HCT116 (cell line): ENCODE measurements around the gene KRT5.

ENCODE experiments used
- CTCF ChIP-seq, 3 experiments: fragments of 200-600 bp in 1 of 3; sonication (generic) in 1 of 3; IDR thresholded peaks in 2 of 3; conservative IDR thresholded peaks in 1 of 3; 2 replicates each; pipeline ENCODE4 v1.5.1; 2012 to 2017; ENCODE audit warnings: low read depth in 2 of 3, low read length in 2 of 3, antibody characterized with exemption in 1 of 3, borderline replicate concordance in 1 of 3, control low read depth in 1 of 3, mild to moderate bottlenecking in 1 of 3, mixed read lengths in 1 of 3, mixed run types in 1 of 3, moderate library complexity in 1 of 3; ENCODE audit not compliant: insufficient read depth in 1 of 3
- EZH2 ChIP-seq: fragments of 200-600 bp; sonication (generic); IDR thresholded peaks from 2 replicates; pipeline ENCODE4 v1.6.1; 2017; ENCODE audit warnings: antibody characterized with exemption, mixed run types
- POLR2A ChIP-seq: IDR thresholded peaks from 2 replicates; pipeline ENCODE4 v1.7.0; 2011; ENCODE audit warnings: borderline replicate concordance; ENCODE audit not compliant: insufficient read depth, insufficient read length; ENCODE audit errors: extremely low read depth
- POLR2AphosphoS5 ChIP-seq: IDR thresholded peaks from 2 replicates; pipeline ENCODE4 v1.6.1; 2011; ENCODE audit warnings: mild to moderate bottlenecking, low read depth, low read length, moderate library complexity
- RAD21 ChIP-seq: IDR thresholded peaks from 2 replicates; pipeline ENCODE4 v1.6.1; 2012; ENCODE audit warnings: low read depth, mild to moderate bottlenecking
- REST ChIP-seq: IDR thresholded peaks from 2 replicates; pipeline ENCODE4 v1.6.1; 2012; ENCODE audit warnings: low read depth
- TCF7L2 ChIP-seq: IDR thresholded peaks from 2 replicates; pipeline ENCODE4 v1.7.0; 2011; ENCODE audit warnings: borderline replicate concordance, inconsistent platforms; ENCODE audit not compliant: insufficient read depth, insufficient read length; ENCODE audit errors: extremely low read depth
- ZBTB33 ChIP-seq: IDR thresholded peaks from 2 replicates; pipeline ENCODE4 v1.6.1; 2011; ENCODE audit warnings: mild to moderate bottlenecking, low read length, moderate library complexity; ENCODE audit not compliant: insufficient replicate concordance; ENCODE audit errors: extremely low read depth

GRCh38 chr12:52517888-52518287 lies 2.3 kb downstream of the KRT5 start:
- TF ChIP-seq POLR2AphosphoS5 (no peak), RAD21 (no peak), CTCF (IDR thresholded peaks at IDR 0.05 in 2 of 3, conservative IDR thresholded peaks at IDR 0.05 in 1 of 3; ENCODE audit: borderline replicate concordance in 1 of 3, insufficient read depth in 1 of 3, low read depth in 2 of 3, low read length in 2 of 3) (no peak), POLR2A (no peak), REST (no peak), EZH2 (no peak), TCF7L2 (no peak), ZBTB33 (no peak)
